Sigmoid colon (tissue), 3 donors: Measurements from ENCODE around the gene SNTB2.

ENCODE experiments used
- CTCF ChIP-seq, 4 experiments: fragments of 450-650 bp in 3 of 4; fragments of 200-600 bp in 1 of 4; IDR thresholded peaks; one replicate each; pipeline ENCODE4 v1.5.1; 2016 to 2019; ENCODE audit warnings: antibody characterized with exemption in 4 of 4, mild to moderate bottlenecking in 3 of 4, moderate library complexity in 2 of 4
- POLR2A ChIP-seq, 2 donors: fragments of 450-650 bp; IDR thresholded peaks; one replicate each; pipeline ENCODE4 v1.6.1; 2016; ENCODE audit warnings: antibody characterized with exemption in 2 of 2, mild to moderate bottlenecking in 2 of 2, moderate library complexity in 2 of 2

- TF ChIP-seq POLR2A (IDR thresholded peaks at IDR 0.05) (no peak), CTCF (IDR thresholded peaks at IDR 0.05) (no peak)
These were observed 137.8 kb downstream of the SNTB2 start for GRCh38 chr16:69324585-69325253.
